ENCODE measurements around the gene SBK2.

SBK2 gene

DNA sequence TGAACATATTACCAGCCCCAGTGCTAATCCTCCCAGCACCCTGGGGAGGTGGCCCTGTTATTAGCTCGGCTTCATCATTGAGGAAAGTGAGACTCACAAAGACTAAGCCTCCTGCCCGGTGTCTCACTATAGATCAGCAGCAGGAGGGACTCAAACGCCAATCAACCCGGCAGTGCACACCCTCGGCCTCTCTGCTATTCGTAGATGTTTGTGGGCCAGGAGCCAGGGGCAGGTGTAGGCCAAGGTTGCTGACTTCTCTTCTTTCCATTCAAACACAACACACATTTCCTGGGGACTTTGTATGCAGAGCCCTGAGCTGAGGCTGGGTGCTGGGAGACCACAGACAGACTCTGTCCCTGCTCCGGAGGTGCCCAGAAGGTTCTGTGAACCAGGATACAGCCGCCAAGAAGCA, 17.8 kb upstream of the SBK2 start:
- no peak for DNase-seq (ENCODE audit: low spot score)

DNA sequence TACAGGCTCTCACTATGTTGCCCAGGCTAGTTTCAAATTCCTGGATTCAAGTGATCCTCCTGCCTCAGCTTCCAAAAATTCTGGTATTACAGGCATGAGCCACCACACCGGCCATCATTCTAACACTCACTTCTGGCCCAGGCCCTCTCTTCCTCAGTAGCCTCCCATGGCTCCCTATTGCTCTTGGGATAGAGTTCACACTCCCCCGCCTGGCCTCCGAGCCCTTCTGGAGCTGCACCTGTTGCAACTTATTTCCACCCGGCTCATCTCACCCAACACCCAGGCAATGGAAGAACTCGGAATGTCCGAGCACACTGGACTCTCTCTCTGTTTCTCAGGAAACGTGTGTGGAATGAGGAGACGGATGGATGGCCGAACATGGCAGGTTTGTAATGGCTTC, 17.4 kb upstream of the SBK2 start:
- no peak for DNase-seq (ENCODE audit: low spot score)

DNA sequence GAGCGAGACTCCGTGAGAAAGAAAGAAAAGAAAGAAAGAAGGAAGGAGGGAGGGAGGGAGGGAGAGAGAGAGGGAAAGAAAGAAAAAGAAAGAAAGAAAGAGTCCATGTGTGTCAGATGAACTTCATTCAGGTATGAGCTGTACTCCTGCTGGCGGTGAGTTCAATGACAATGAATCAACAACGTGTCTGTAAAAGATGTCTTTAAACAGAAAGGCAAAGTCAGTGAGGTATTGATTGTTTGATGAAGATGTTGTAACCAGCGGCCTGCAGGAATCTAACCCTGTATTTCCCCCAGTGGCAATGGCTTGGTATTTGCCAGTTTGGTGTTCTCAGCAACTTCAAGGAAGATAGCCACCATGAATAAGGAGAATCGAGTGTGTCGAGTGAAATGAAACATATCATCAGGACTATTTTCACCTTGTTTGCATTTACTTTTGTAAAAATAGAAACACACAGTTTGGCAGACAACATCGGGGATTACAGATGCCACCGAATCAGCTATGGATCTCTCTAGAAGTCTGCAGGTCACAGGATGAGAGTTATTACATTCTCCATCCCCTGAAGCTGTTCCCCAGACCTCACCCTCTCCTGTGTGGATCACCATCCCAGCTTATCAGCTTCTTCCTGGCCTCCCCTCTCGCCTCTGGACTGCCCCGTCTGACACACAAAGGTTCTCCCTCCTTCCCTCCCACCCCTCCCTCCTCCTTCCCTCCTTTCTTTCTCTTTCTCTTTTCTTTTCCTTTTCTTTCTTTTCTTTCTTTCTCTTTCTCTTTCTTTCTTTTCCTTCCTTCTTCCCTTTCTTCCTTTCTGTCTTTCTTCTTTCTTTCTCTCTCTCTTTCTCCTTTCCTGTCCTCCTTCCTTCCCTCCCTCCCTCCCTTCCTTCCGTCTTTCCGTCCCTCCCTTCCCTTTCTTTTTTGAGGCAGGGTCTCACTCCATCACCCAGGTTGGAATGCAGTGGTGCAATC, 16.6 kb upstream of the SBK2 start:
- no peak for DNase-seq (ENCODE audit: low spot score)

DNA sequence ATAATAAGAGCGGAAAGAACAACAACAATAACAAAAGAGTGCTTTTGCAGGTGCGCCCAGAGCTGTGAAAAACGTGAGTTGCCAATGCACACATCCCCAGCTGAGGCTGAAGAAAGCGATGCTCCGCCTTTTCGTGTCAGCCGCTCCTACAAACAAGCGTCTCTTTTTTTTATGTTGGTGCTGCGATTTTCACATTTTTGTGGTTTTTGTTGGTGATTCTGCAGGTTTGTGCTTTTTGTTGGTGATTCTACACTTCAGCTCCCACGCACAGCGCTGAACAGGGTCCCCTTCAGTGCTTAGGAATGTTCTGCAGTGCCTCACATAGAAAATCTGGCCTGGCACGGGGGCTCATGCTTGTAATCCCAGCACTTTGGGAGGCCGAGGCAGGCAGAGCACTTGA, 15.7 kb upstream of the SBK2 start:
- no peak for DNase-seq (ENCODE audit: low spot score)

DNA sequence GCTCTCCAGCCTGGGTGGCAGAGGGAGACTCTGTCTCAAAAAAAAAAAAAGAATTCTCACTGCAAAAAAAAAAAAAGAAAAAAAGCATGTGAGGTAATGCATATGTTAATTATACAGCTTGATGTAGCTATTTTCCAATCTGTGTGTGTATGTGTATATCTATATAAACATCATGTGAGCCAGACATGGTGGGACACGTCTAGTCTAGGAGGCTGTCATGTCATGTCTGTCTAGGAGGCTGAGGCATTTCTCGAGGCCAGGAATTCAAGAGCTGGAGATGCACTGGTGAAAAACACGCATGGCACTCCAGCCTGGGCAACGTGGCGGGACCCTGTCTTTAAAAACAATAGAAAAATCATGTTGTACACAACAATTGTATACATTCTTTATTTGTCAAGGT, 15.3 kb upstream of the SBK2 start:
- no peak for DNase-seq (ENCODE audit: low spot score)

DNA sequence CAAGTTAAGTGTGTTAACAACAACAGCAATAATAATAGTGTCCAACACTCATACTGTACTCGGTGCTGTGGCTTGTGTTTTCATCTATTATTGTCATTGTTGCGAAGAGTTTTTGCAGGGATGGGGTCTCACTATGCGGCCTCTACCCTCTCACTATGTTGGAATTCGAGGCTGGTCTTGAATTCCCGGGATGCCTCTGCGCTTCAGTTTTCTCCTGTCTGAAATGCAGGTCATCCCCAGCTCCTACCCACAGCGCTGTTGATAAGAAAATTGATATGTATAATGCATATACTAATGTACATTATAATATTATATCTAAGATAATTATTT, 13.4 kb upstream of the SBK2 start:
- DNase-seq (ENCODE audit: low spot score): no peak

DNA sequence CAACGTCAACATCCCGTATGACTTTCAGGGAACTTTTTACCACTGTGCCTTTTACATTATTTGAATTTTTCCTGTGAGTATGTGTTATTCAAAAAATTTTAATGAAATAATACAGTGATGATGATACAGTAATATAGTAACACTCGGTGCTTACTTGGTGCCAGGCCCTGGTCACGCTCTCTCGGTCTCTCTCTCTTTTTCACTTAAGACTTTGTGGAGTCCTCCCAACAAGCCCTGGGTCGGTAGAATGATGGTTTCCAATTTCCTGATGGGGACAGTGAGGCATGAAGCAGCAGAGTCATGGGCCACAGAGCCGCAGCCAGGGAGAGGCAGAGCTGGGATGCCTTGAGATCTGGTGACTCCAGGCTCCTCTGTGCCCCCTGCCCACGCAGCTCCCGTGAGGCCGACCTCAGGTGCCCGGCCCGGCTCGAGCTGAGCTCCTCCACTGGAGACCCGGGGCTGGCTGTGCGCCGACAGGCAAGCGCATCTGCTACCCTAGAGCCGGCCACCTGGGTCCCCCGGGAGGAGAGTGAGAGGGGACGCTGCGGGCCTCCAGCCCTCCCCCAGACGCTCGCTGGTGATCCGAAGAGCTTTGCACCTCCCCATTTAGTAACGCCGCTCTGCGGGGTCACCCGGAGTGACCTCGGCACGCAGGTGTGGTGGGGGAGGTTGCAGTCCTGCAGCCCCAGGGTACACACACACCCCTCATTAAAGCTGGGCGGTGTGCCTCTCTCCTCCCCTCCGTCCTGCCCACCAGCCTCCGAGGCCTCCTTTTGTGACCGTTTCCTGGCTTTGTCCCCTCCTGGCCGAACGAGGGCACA, 12.8 kb upstream of the SBK2 start:
- DNase-seq (ENCODE audit: low spot score): no peak

DNA sequence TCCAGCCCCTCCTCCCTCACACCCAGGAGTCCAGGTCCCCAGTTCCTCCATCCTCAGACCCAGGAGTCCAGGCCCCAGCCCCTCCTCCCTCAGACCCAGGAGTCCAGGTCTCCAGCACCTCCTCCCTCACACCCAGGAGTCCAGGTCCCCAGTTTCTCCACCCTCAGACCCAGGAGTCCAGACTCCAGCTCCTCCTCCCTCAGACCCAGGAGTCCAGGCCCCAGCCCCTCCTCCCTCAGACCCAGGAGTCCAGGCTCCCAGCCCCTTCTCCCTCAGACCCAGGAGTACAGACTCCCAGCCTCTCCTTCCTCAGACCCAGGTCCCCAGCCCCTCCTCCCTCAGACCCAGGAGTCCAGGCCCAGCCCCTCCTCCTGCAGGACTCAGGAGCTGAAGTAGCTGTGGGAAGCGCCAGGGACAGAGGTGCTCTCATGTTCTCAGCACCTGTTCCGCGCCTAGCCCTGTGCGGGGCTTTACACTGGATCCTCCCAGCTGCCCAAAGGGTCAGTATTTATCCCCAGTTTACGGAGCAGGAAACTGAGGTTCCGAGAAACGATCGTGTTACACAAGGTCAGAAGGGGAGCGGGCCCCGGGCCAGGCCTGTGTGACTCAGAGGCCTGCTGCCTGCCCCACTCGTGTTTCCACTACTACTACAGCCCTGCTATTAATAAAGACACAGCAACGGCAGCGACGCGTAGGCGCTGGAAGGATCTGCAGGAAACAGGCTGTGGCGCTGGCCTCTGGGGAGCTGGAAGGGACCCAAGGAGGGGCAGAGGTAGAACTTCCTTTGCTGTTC, 10.1 kb upstream of the SBK2 start:
- DNase-seq (ENCODE audit: low spot score): no peak

DNA sequence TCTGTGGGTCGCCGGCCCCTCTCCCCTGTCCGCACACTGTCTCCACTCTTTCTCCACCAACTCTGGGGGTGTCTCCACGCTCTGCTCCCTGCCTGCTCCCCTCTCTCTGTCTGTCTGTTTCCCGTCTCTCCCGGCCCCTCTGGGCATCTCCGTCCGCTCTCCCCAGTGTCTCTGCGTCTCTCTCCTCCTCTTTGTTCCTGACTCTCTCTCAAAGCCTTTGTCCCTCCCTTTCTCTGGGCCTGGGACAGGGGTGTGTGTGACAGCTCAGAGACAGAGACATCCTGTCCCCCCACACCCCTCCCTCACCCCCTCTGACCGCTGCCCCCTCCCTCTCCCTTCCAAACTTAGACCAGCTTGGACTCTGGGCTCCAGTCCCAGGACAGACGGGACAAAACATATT, 9.1 kb upstream of the SBK2 start:
- no peak for DNase-seq (ENCODE audit: low spot score)

DNA sequence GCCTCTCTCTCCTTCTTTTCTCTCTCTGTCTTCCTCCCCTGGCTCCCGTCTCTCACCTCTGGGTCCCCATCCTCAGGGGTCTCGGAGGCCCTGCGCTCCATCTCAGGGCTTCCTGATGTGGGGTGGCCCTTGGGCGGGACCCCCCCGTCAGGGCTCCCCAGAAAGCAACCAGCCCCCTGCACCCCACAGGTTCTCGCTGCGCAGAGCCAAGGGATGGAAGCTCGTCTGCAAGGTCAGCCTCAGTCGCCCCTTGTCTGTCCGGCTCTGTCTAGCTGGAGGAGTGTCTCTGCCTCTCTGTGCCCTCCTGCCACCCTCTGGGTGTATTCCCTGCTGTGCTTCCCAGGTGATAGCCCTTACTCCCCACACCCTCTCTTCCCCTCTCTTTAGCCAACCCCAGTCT, 8.5 kb upstream of the SBK2 start, which contains the start of gene SBK3:
SBK3 (minus strand) TSS at position 101 of the 400 bp plus-strand sequence; CDS start at position 101, 0 bp downstream.
- DNase-seq (ENCODE audit: low spot score): no peak

DNA sequence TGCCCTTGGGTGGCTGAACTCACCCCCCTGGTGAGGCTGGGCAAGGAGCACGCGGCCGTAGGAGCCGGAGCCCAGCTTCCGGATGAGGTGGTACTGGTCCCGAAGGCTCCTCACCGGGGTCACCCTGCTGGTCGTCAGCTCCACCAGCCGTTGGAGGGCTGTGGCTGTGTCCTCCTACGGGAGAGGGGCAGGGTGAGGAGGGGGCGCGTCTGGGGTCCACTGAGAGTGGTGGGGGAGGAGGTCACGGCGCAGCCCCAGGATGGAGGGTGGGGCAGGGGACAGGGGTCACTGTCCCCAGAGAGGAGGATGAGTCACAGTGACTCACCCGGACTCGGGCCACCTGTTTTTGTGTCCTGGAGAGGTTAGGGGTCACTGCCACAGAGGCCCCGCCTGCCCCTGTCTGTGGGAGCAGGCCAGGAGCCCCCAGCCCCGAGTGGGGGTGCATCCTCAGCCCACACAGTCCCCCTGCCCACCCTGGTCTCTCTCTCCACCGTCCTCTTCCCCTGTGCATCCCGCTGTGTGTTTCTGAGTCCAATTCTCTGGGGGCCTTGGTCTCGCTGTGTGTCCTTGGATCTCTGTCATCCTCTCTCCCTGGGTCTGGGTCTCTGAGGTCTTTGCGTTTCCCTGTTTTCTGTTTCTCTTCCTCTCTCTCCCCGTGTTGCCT, 8.0 kb upstream of the SBK2 start:
- no peak for DNase-seq (ENCODE audit: low spot score)

DNA sequence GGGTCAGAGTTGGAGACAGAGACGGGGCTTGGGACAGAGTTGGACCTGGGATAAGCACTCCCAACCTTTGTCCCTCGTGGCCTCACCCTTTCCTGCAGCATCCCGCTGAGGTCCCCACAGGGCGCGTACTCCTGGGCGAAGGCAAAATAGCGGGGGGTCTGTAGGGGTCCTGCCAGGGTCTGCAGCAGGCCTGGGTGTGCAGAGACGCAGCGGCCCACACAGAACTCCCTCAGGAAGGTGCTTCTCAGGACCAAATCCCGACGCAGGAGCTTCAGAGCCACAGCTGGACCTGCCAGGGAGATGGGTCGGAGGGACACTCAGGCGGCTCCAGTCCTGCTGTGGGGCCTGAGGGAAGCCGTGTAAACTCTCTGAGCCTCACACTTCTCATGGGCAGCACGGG, 7.1 kb upstream of the SBK2 start:
- no peak for DNase-seq (ENCODE audit: low spot score)

DNA sequence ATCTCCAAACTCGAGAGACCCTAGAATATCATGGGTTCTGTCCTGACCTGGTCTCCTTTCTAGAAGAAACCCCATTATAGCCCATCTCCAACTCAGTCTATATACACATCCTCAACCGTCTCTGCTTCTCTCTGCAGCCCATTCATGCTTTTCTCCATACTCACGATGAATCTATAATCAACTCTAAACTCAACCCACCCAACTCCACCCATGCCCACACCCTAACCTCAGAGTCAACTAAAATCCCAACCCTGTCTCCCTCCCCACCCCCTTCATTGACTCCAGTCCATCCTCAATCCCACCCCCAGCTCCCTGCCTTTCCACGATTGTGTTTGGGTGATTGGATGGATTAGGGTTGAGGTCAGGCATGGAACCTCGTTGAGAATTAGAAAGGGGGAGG, 6.6 kb upstream of the SBK2 start:
- DNase-seq (ENCODE audit: low spot score): no peak

DNA sequence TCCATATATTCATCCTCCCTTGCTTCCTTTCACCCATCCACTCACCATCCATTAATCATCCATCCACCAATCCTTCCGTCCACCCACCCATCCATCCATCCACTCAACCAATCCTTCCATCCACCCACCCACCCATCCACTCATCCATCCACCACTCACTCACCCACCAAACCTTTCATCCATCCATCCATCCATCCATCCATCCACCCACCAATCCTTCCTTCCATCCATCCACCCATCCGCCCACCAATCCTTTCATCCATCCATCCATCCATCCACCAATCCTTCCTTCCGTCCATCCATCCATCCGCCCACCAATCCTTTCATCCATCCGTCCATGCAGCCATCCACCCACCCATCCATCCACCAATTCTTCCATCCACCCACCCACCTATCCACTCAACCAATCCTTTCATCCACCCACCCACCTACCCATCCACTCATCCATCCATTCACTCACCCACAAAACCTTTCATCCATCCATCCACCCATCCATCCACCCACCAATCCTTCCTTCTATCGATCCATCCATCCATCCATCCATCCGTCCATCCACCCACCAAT, 5.4 kb upstream of the SBK2 start:
- DNase-seq (ENCODE audit: low spot score): no peak

DNA sequence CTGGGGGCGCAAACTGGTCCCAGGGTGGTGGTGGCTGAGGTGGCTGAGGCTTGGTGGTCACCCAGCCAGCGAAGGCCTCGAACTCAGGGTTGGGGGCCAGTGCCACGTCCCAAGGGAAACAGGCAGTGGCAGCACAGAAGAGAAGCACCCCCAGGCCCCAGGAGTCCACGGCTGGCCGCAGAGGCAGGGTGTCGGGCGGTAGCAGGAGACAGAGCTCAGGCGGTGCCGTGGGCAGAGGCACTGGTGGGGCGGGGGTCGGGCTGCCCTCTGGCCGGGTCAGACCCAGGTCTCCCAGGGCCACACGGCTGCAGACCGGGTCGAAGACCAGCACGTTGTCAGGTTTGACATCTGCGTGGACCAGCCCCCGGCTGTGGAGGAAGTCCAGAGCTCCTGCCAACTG, 4.2 kb upstream of the SBK2 start:
- DNase-seq (ENCODE audit: low spot score): no peak

DNA sequence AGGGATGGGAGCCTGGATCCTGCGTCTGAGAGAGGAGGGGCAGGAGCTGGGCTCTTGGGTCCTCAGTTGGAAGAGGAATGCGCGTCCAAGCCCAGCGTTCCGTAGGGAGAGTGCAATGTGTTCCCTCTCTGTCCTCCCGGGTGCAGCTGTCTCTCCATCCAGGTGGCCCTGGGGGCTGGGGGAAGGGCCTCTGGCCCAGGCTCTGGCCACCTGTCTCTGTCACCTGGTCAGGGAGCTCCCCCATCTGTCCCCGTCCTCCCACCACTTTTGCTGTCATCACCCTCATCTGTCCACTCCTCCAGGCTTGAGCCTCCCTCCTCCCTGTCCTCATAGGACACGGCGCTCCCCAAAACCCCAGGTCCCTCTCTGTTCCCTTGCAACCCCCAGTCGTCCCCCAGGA, 3.7 kb upstream of the SBK2 start:
- DNase-seq (ENCODE audit: low spot score): no peak

DNA sequence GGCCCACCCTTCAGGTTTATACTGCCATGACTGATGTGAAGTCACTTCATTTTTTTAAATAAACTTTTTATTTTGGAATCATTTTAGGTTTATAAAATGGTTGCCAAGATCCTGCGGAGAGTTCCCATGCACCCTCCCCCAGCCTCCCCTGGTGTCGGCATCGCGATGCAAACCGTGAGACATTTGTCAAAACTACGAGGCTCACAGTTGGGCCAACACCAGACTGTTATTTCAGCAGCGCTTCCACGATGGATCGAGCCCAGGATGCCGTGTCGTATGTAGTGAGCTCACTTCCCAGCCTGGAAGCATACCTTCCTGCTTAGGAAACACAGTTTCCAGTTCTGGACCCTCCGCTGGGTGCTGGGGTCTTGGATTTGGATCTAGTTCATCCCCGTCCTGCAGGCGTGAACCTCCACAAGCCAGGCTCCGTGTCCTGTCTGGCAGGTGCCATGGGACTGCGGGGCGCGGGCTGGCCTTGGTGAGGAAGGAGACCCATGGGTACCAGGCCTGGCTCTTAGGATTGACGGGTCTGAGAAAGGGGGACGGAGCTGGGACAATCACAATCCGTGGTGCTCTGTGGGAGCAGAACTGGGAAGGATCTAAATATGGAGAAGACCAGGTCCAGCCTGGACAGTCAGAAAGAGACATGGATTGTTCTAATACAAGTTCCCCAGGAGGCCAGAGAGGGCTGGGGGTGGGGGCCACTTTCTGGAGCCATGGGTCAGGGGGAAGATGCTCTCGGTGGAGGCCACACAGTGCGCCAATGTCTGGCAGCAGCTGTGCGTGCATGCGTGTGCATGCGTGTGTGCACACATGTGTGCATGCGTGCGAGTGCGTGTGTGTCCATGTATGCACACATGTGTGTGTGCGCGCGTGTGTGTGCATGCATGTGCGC, 2.4 kb upstream of the SBK2 start:
- no peak for DNase-seq (ENCODE audit: low spot score)

DNA sequence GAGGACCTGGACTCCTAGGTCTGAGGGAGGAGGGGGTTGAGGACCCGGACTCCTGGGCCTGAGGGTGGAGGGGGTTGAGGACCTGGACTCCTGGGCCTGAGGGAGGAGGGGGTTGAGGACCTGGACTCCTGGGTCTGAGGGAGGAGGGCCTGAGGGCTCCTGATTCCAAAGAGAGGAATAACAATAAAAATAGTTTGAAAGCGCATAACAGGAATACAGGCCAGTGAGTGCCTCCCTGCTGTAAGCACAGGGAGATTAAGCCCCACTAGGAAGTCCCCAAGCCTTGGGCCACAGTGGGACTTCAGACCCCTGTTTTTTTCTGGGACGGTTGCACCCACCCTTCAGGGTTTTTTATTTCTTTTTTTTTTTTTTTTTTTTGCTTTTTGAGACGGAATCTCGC, 1.2 kb upstream of the SBK2 start:
- no peak for DNase-seq (ENCODE audit: low spot score)

DNA sequence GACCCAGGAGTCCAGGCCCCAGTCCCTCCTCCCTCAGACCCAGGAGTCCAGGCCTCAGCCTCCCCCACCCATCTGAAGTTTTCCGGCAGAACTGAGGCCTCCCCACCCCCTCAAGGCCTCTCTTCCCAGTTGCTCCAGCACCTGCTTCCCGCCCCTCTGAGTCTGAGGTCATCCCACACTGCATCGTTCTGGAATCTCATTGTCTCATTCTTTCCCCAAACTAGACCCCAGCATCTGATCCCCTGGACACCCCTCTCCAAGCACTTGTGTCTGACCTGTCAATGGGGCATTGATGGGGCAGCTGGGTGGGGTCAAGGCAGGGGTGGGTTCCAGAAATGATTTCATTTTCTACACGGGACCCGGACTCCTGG, 793 bp upstream of the SBK2 start:
- DNase-seq (ENCODE audit: low spot score): no peak

DNA sequence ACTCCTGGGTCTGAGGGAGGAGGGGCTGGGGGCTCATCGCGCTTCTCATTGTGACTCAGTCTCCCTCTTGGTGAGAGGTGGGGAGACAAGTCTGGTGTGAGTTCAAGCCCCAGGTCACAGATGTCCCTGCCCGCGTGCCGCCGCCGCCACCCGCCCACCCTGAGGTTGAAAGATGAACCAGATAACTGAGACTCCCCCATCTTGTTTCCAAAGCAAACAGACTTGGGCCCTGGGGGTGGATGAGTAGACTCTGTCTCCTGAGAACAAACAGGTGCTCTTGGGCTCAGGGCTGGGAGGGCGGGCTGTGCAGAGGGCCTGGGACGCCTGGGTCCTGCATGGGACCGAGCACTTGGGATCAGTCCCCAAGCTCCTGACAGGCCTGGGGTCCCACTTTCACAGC, 567 bp downstream of the SBK2 start:
- no peak for DNase-seq (ENCODE audit: low spot score)

DNA sequence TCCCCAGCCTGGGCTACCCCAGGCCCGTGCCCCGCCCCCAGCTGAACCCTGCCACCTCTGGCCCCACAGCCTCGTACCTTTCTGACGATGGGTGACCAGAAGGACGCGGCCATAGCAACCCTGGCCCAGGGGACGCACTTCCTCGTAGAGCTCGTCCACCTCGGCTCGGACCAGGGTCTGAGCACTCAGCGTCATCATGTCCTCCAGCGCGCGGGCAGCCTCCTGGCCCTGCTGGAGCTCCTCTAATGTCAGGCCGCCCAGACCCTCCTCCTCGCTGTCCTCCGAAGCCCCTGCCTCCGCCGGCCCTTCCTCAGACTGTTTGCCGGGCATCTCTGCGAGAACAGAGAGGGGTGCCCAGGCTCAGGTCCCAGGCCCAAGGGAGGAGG, 975 bp downstream of the SBK2 start:
- no peak for DNase-seq (ENCODE audit: low spot score)

Data from CD4-positive, alpha-beta T cell treated with Interleukin-6 at 100 ng/mL for 8 hours (primary cell).